K562 (cell line): Measurements from ENCODE around the gene POLR2B. TPM values are rescaled to one million over a fixed set of nuclear protein-coding genes. Genes with fewer than 3 reads are reported as not detected.
A peak's percentile ranks its signal among the peaks of the same experiment; 100 is the strongest.

Experiments used
- ATAC-seq: fragments of 200-7000 bp; cut with Tn5 transposase; 3 replicates; pipeline ENCODE4 v1.9.1; 2020; ENCODE audit warnings: moderate library complexity
- BruUV-seq: library from RNA; stranded (reverse); fragments of 400-500 nt; replicated peaks from 2 replicates; lab custom pipeline; 2021; lab: Mats Ljungman, UMichigan
- CTCF ChIA-PET: fragments of 300-600 bp; formaldehyde crosslinking; extraction: SDS; loops from one replicate; lab custom pipeline; 2021; ENCODE audit warnings: low intra/inter-chr PET ratio; lab: Yijun Ruan, JAX
- POLR2A ChIA-PET: fragments of 300-600, 350-650 bp; sonication (Branson Sonifier 250); formaldehyde crosslinking; extraction: SDS; loops from one replicate; lab custom pipeline; 2021; ENCODE audit warnings: antibody characterized with exemption, inconsistent platforms; lab: Yijun Ruan, JAX
- DNase-seq, 4 experiments: peaks; one replicate each; pipeline versions ENCODE4 v3.0.0 to v3.0.0-alpha.2; 2011 to 2018; ENCODE audit warnings: low spot score in 3 of 4, mixed read lengths in 3 of 4; ENCODE audit errors: extremely low read depth in 1 of 4
- FAIRE-seq: peaks from 2 replicates; lab custom pipeline; 2011; peaks lifted over from hg19 to GRCh38; lab: Jason Lieb, UNC
- H2AFZ ChIP-seq: 2 replicates; pipeline ENCODE4 v1.6.0; 2011; ENCODE audit warnings: low read depth, low read length, control low read depth, inconsistent platforms
- H3K27ac ChIP-seq: fragments of 200-600 bp; 3 replicates; pipeline ENCODE4 v1.8.0; 2011; ENCODE audit warnings: low read depth, mild to moderate bottlenecking, control low read depth, inconsistent platforms, low read length, moderate library complexity, mixed read lengths; ENCODE audit errors: extremely low read depth
- H3K27me3 ChIP-seq, 2 experiments: fragments of 300-600 bp in 1 of 2; 2 replicates in 1 of 2; 3 replicates in 1 of 2; pipeline versions ENCODE4 v1.6.0 to v1.8.0; 2011; ENCODE audit warnings: inconsistent platforms in 2 of 2, low read length in 2 of 2, mild to moderate bottlenecking in 1 of 2, mixed read lengths in 1 of 2, moderate library complexity in 1 of 2; ENCODE audit not compliant: control insufficient read depth in 2 of 2, insufficient read depth in 2 of 2
- H3K36me3 ChIP-seq: fragments of 300-600 bp; 3 replicates; pipeline ENCODE4 v1.8.0; 2011; ENCODE audit warnings: mild to moderate bottlenecking, low read length, inconsistent platforms; ENCODE audit not compliant: control insufficient read depth, insufficient read depth
- H3K4me1 ChIP-seq, 2 experiments: fragments of 200-600 bp in 1 of 2; replicated peaks in 1 of 2; 2 replicates in 1 of 2; 3 replicates in 1 of 2; pipeline versions ENCODE4 v1.5.1 to v1.8.0; 2011; ENCODE audit warnings: inconsistent platforms in 2 of 2, low read length in 2 of 2, mild to moderate bottlenecking in 1 of 2, mixed read lengths in 1 of 2, moderate library complexity in 1 of 2; ENCODE audit not compliant: control insufficient read depth in 2 of 2, insufficient read depth in 2 of 2
- H3K4me2 ChIP-seq: 2 replicates; pipeline ENCODE4 v1.6.1; 2011; ENCODE audit warnings: low read length, control low read depth, inconsistent platforms, mixed read lengths; ENCODE audit not compliant: insufficient read depth
- H3K4me3 ChIP-seq: fragments of 200-600 bp; sonication (generic), shearing (Covaris generic); 2 replicates; pipeline ENCODE4 v1.5.1; 2016; ENCODE audit warnings: control low read depth, inconsistent platforms
- H3K79me2 ChIP-seq: fragments of 200-600 bp; 3 replicates; pipeline ENCODE4 v1.8.0; 2011; ENCODE audit warnings: low read length, inconsistent platforms; ENCODE audit not compliant: control insufficient read depth, insufficient read depth
- H3K9ac ChIP-seq, 2 experiments: 2 replicates each; pipeline versions ENCODE4 v1.6.0 to v1.6.1; 2011; ENCODE audit warnings: low read depth in 2 of 2, low read length in 2 of 2, control low read depth in 1 of 2, inconsistent platforms in 1 of 2, mild to moderate bottlenecking in 1 of 2, mixed read lengths in 1 of 2; ENCODE audit not compliant: insufficient read depth in 1 of 2
- H3K9me1 ChIP-seq: one replicate; pipeline ENCODE4 v1.6.0; 2011; ENCODE audit warnings: inconsistent platforms, mild to moderate bottlenecking, low read length, moderate library complexity; ENCODE audit not compliant: control insufficient read depth, insufficient read depth
- H3K9me3 ChIP-seq: replicated peaks from 2 replicates; pipeline ENCODE4 v1.5.1; 2011; ENCODE audit warnings: low read depth, low read length, inconsistent platforms; ENCODE audit not compliant: control insufficient read depth, insufficient read depth
- H4K20me1 ChIP-seq: replicated peaks from 2 replicates; pipeline ENCODE4 v1.6.1; 2011; ENCODE audit warnings: low read length, inconsistent platforms, mixed read lengths; ENCODE audit not compliant: control insufficient read depth, insufficient read depth
- CBFA2T3 ChIP-seq: fragments of 450-650 bp; IDR thresholded peaks from 2 replicates; pipeline ENCODE4 v1.6.1; 2017
- GABPA ChIP-seq: fragments of 200-800 bp; sonication (Bioruptor generic); conservative IDR thresholded peaks from 2 replicates; pipeline ENCODE4 v1.6.1; 2016; ENCODE audit warnings: low read depth, missing genetic modification characterization, missing compliant biosample characterization
- HEY1 ChIP-seq: fragments of 250-450 bp; sonication (Bioruptor Pico); IDR thresholded peaks from 2 replicates; pipeline ENCODE4 v1.5.0; 2020; ENCODE audit warnings: mild to moderate bottlenecking, moderate library complexity, borderline replicate concordance
- HNRNPH1 ChIP-seq: fragments of 200-400 bp; formaldehyde crosslinking; optimal IDR thresholded peaks from 2 replicates; pipeline ENCODE3; 2017; ENCODE audit warnings: low read depth, mild to moderate bottlenecking, low read length, moderate library complexity
- KLF16 ChIP-seq: IDR thresholded peaks from 2 replicates; pipeline ENCODE4 v1.6.1; 2016; ENCODE audit warnings: antibody characterized with exemption
- MEF2D ChIP-seq: conservative IDR thresholded peaks from 2 replicates; pipeline ENCODE4 v1.6.1; 2016; ENCODE audit warnings: low read depth, missing genetic modification characterization, missing compliant biosample characterization
- RBM17 ChIP-seq: fragments of 200-400 bp; formaldehyde crosslinking; IDR thresholded peaks from 2 replicates; pipeline ENCODE4 v1.6.1; 2017; ENCODE audit warnings: low read depth, mild to moderate bottlenecking, low read length, borderline replicate concordance
- SRF ChIP-seq, 2 experiments: fragments of 250-450, 450-650 bp in 1 of 2; sonication (Bioruptor Pico) in 1 of 2; sonication (generic) in 1 of 2; formaldehyde crosslinking; IDR thresholded peaks; 2 replicates each; pipeline versions ENCODE4 v1.5.0 to v1.5.1; 2020 to 2022; ENCODE audit warnings: mild to moderate bottlenecking in 1 of 2, missing genetic modification reagents in 1 of 2
- TSHZ1 ChIP-seq: fragments of 250-450 bp; sonication (Bioruptor Pico); IDR thresholded peaks from 2 replicates; pipeline ENCODE4 v1.4.0; 2020; ENCODE audit warnings: mild to moderate bottlenecking, moderate library complexity
- U2AF2 ChIP-seq: fragments of 200-400 bp; formaldehyde crosslinking; optimal IDR thresholded peaks from 2 replicates; pipeline ENCODE3; 2017; ENCODE audit warnings: low read depth, mild to moderate bottlenecking, low read length
- ZNF23 ChIP-seq: fragments of 250-450 bp; sonication (Bioruptor Pico); IDR thresholded peaks from 2 replicates; pipeline ENCODE4 v1.4.0; 2020; ENCODE audit warnings: mild to moderate bottlenecking
- ZNF282 ChIP-seq: sonication (generic); formaldehyde crosslinking; IDR thresholded peaks from 2 replicates; pipeline ENCODE4 v1.8.1; 2023; ENCODE audit warnings: missing genetic modification reagents
- ZNF79 ChIP-seq: fragments of 250-450 bp; sonication (Bioruptor Pico); IDR thresholded peaks from 2 replicates; pipeline ENCODE4 v1.4.0; 2020; ENCODE audit warnings: low read depth, mild to moderate bottlenecking, moderate library complexity
- WGBS: fragments of 100-300 bp; shearing (Covaris generic); methylation state at CpG from one replicate; pipeline ENCODE4 v1.1.6; 2016; ENCODE audit warnings: low coverage, mixed read lengths; ENCODE audit not compliant: insufficient coverage; ENCODE audit errors: missing lambda C conversion rate; 5-methylcytosine and 5-hydroxymethylcytosine counted together
- in situ Hi-C: fragments of 300-500 bp; cut with MboI; formaldehyde crosslinking; loops from 4 replicates; pipeline ENCODE4 v1.15.0; 2018; ENCODE audit warnings: inconsistent platforms, mixed read lengths
- intact Hi-C: fragments of 100-400 bp; cut with micrococcal nuclease; formaldehyde crosslinking; loops from 2 replicates; pipeline ENCODE4 v1.14.2; 2022
- polyA plus RNA-seq, 8 experiments: library from polyadenylated mRNA; depleted of rRNA in 4 of 8; stranded (reverse) in 5 of 8; unstranded in 3 of 8; fragments of >200 nt; fragmentation: Nextera tagmentation in 2 of 8; fragmentation: Illumina TruSeq in 1 of 8; extraction: Ambion mirVana in 2 of 8; extraction: Trizol in 1 of 8; gene quantifications; 2 replicates each; pipeline versions ENCODE4 v1.2.1 to v1.2.3, GENCODE V29; 2011 to 2014; ENCODE audit warnings: inconsistent platforms in 1 of 8, missing spikeins in 1 of 8
- total RNA-seq, 7 experiments: library from RNA; depleted of rRNA in 6 of 7; stranded (reverse); fragments of >200 nt in 6 of 7; fragmentation: Illumina TruSeq in 2 of 7; extraction: Trizol in 2 of 7; gene quantifications; 2 replicates each; pipeline versions ENCODE4 v1.2.1 to v1.2.3, GENCODE V29; 2011 to 2021; ENCODE audit warnings: low replicate concordance in 1 of 7
- TF ChIP-seq, protein P1 (sequence below): fragments of 450-650 bp; IDR thresholded peaks from 2 replicates; pipeline ENCODE4 v1.6.1; 2016; ENCODE audit warnings: borderline replicate concordance
- TF ChIP-seq, protein P2 (sequence below): IDR thresholded peaks from 2 replicates; pipeline ENCODE4 v1.6.1; 2016; ENCODE audit warnings: missing genetic modification characterization, missing compliant biosample characterization
- TF ChIP-seq, protein P3 (sequence below): sonication (generic); formaldehyde crosslinking; IDR thresholded peaks from 2 replicates; pipeline ENCODE4 v1.8.0; 2022; ENCODE audit warnings: mild to moderate bottlenecking, low read depth, missing genetic modification reagents

The POLR2B gene
- total and polyA plus RNA-seq, 9 of the 15 experiments (the other 6 are each of a cell fraction or from before 2014, with no cell fraction given), result 60.9 to 208 (median 142) TPM

- BruUV-seq, result TSS peak; percentile 6
- no peak for FAIRE-seq
- TF ChIP-seq, protein P1, sequence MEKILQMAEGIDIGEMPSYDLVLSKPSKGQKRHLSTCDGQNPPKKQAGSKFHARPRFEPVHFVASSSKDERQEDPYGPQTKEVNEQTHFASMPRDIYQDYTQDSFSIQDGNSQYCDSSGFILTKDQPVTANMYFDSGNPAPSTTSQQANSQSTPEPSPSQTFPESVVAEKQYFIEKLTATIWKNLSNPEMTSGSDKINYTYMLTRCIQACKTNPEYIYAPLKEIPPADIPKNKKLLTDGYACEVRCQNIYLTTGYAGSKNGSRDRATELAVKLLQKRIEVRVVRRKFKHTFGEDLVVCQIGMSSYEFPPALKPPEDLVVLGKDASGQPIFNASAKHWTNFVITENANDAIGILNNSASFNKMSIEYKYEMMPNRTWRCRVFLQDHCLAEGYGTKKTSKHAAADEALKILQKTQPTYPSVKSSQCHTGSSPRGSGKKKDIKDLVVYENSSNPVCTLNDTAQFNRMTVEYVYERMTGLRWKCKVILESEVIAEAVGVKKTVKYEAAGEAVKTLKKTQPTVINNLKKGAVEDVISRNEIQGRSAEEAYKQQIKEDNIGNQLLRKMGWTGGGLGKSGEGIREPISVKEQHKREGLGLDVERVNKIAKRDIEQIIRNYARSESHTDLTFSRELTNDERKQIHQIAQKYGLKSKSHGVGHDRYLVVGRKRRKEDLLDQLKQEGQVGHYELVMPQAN, result no peak
- TF ChIP-seq KLF16 (no peak), MEF2D (tag) (no peak), ZNF282 (CRISPR knock-in tag) (no peak), U2AF2 (no peak), ZNF79 (CRISPR knock-in tag) (no peak), HNRNPH1 (no peak), HEY1 (CRISPR knock-in tag) (no peak), RBM17 (no peak), GABPA (tag) (no peak), CBFA2T3 (no peak), SRF (CRISPR knock-in tag; IDR thresholded peaks at IDR 0.05) (no peak), ZNF23 (no peak), TSHZ1 (CRISPR knock-in tag) (no peak)
- TF ChIP-seq, protein P2, sequence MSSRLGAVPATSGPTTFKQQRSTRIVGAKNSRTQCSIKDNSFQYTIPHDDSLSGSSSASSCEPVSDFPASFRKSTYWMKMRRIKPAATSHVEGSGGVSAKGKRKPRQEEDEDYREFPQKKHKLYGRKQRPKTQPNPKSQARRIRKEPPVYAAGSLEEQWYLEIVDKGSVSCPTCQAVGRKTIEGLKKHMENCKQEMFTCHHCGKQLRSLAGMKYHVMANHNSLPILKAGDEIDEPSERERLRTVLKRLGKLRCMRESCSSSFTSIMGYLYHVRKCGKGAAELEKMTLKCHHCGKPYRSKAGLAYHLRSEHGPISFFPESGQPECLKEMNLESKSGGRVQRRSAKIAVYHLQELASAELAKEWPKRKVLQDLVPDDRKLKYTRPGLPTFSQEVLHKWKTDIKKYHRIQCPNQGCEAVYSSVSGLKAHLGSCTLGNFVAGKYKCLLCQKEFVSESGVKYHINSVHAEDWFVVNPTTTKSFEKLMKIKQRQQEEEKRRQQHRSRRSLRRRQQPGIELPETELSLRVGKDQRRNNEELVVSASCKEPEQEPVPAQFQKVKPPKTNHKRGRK (tag), result no peak
- TF ChIP-seq, protein P3, sequence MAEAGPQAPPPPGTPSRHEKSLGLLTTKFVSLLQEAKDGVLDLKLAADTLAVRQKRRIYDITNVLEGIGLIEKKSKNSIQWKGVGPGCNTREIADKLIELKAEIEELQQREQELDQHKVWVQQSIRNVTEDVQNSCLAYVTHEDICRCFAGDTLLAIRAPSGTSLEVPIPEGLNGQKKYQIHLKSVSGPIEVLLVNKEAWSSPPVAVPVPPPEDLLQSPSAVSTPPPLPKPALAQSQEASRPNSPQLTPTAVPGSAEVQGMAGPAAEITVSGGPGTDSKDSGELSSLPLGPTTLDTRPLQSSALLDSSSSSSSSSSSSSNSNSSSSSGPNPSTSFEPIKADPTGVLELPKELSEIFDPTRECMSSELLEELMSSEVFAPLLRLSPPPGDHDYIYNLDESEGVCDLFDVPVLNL (CRISPR knock-in tag), result no peak
Measured at GRCh38 chr4:57023104-57023503, 44.4 kb downstream of the POLR2B start.

More at GRCh38 chr4:57023104-57023503, 44.4 kb downstream of the POLR2B start:
- WGBS, result 64% methylated on average over 4 of the region's 4 CpGs
- in situ Hi-C loops (no loop called here), intact Hi-C loops (no loop called here)
- CTCF ChIA-PET, result no interaction called here
- Histone ChIP-seq H3K9ac (no peak overlapping the region), H3K4me3 (no peak overlapping the region), H4K20me1 (no peaks in the 10 kb centered on the region; the same call in 1 of the 2 replicates), H3K4me1 (no peaks in the 10 kb centered on the region), H3K36me3 (peaks cover 98% of the 10 kb centered on the region), H3K27me3 (no peaks in the 10 kb centered on the region), H3K27ac (no peak overlapping the region), H3K79me2 (no peaks in the 10 kb centered on the region; the same call in 2 of the 3 replicates), H3K9me3 (no peaks in the 10 kb centered on the region), H3K4me2 (no peak overlapping the region), H3K9me1 (no peaks in the 10 kb centered on the region), H2AFZ (no peak overlapping the region)
- ATAC-seq, result no peak
- DNase-seq, result no peak
- POLR2A ChIA-PET, result no interaction called here
